ENCODE results near the gene POLR1E. TPM values are rescaled to one million over a fixed set of nuclear protein-coding genes. Genes with fewer than 3 reads are reported as not detected.

Gene POLR1E
- total and polyA plus RNA-seq, 2 of the 8 experiments (the other 6 are each of a cell fraction or from before 2014, with no cell fraction given) = 16.0 to 40.0 TPM

DNA sequence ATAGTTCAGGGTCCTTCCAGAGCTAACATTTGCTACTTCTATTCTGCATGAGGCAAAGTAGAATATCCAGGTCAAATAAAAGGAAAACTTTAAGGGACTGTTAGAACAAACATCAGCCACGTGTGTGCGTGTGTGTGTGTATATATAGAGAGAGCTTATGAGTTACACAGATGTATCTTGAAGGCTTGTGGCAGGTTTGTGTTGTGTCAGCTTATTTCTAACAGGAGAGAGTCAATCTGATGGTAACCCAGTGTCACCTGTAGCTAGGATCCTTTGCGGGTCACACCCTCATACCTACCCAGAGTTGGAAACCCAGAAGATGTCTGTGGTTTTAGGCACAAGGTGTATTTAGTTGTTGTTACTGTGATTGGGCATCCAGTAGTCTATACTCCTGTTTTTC is 12.7 kb downstream of the POLR1E start:
- no peak overlapping the region for H3K4ac ChIP-seq (replicated peaks; ENCODE audit: insufficient read length, low read depth, low read length)
- no peak overlapping the region for H3K9ac ChIP-seq (replicated peaks in 1 of 4; ENCODE audit: extremely low read depth in 1 of 4, low read depth in 3 of 4, low read length in 3 of 4)
- H4K5ac ChIP-seq (ENCODE audit: insufficient read length, low read depth, low read length) = no peak overlapping the region
- H3K4me1 ChIP-seq (replicated peaks in 1 of 4; ENCODE audit: control insufficient read depth in 3 of 4, insufficient read depth in 4 of 4, low read length in 3 of 4) = no peaks in the 10 kb centered on the region
- no peaks in the 10 kb centered on the region for H3K23me2 ChIP-seq (ENCODE audit: low read depth, low read length)
- no peak overlapping the region for H4K91ac ChIP-seq (replicated peaks; ENCODE audit: insufficient read length, low read length)
- H3K36me3 ChIP-seq (ENCODE audit: control insufficient read depth in 2 of 4, insufficient read depth in 4 of 4, low read length in 3 of 4) = peaks cover 33 to 85% (median 68%) of the 10 kb centered on the region in 4 experiments
- no peak overlapping the region for H2BK20ac ChIP-seq (ENCODE audit: low read length)
- H2BK12ac ChIP-seq (ENCODE audit: low read depth, low read length) = no peak overlapping the region
- no peaks in the 10 kb centered on the region; the same call in 1 of the 2 replicates for H3K79me1 ChIP-seq (ENCODE audit: low read depth, low read length)
- H3K4me3 ChIP-seq (ENCODE audit: extremely low read depth in 1 of 4, insufficient read depth in 2 of 4, low read depth in 3 of 4, low read length in 4 of 4) = no peak overlapping the region
- H3K79me2 ChIP-seq (ENCODE audit: control insufficient read depth in 1 of 2, insufficient read depth in 2 of 2, low read length in 2 of 2) = no peaks in the 10 kb centered on the region
- no peak overlapping the region for H2AK5ac ChIP-seq (ENCODE audit: low read depth, low read length)
- H3K56ac ChIP-seq (replicated peaks; ENCODE audit: insufficient read length, low read depth, low read length) = no peak overlapping the region
- H2BK15ac ChIP-seq (ENCODE audit: low read length) = no peak overlapping the region
- POLR2A ChIA-PET (ENCODE audit: partially characterized antibody) = interaction anchor here (0.8 to 1.7 kb wide), 5 partner anchors 10 to 59 kb away, joined by 3 to 8 read pairs (median 6); partner anchors contain the start of gene POLR1E
- no peak overlapping the region for H4K8ac ChIP-seq (ENCODE audit: extremely low read depth, insufficient read depth, low read length)
- WGBS, 2 experiments (ENCODE audit: extremely low coverage in 1 of 2, insufficient coverage in 1 of 2, insufficient read length in 1 of 2, insufficient replicate concordance in 2 of 2, low coverage in 1 of 2, low lambda C conversion rate in 2 of 2, missing lambda C conversion rate in 1 of 2) = 68% methylated on average over 3 of the region's 3 CpGs; no CpG with 5 or more reads in 1 of the 2 experiments
- CTCF ChIA-PET (ENCODE audit: partially characterized antibody) = interaction anchor here (1.3 to 2.3 kb wide), 3 partner anchors 10 to 19 kb away, joined by 4 to 13 read pairs (median 5); no protein-coding TSS in a partner anchor
- no peak overlapping the region for H3K18ac ChIP-seq (ENCODE audit: extremely low read depth, low read length)
- H3K9me3 ChIP-seq (ENCODE audit: insufficient read depth in 2 of 2, low read depth in 1 of 2, low read length in 1 of 2) = no peaks in the 10 kb centered on the region
- no peak overlapping the region for H3K4me2 ChIP-seq (ENCODE audit: insufficient read depth in 1 of 2, low read depth in 2 of 2, low read length in 2 of 2)
- H2BK5ac ChIP-seq (ENCODE audit: low read depth, low read length) = no peak overlapping the region
- DNase-seq (ENCODE audit: low read depth in 1 of 2, low spot score in 2 of 2) (no peak), FAIRE-seq (no peak)
- H3K14ac ChIP-seq (ENCODE audit: insufficient read length) = no peak overlapping the region
- H2BK120ac ChIP-seq (replicated peaks; ENCODE audit: low read depth, low read length) = no peak overlapping the region
- no peaks in the 10 kb centered on the region for H3K27me3 ChIP-seq (replicated peaks in 1 of 4; ENCODE audit: control insufficient read depth in 3 of 4, extremely low read depth in 1 of 4, insufficient read depth in 3 of 4, low read length in 3 of 4)
- peaks cover 6% of the 10 kb centered on the region in 2 experiments for H4K20me1 ChIP-seq (replicated peaks in 1 of 2; ENCODE audit: control insufficient read depth in 1 of 2, insufficient read depth in 2 of 2, low read length in 2 of 2)
- H2AFZ ChIP-seq (ENCODE audit: low read length) = no peak overlapping the region
- H3K27ac ChIP-seq (ENCODE audit: low read depth, low read length) = no peak overlapping the region
- no peak overlapping the region for H3K23ac ChIP-seq (ENCODE audit: insufficient read length)
- TF ChIP-seq HDAC6 (IDR thresholded peaks at IDR 0.05; ENCODE audit: low read depth, low read length) = no peak
- TF ChIP-seq CBX8 (IDR thresholded peaks at IDR 0.05; ENCODE audit: borderline replicate concordance, low read depth, low read length) = no peak
- TF ChIP-seq RFX5 (IDR thresholded peaks at IDR 0.05; ENCODE audit: borderline replicate concordance, low read depth, low read length) = no peak
- no peak for TF ChIP-seq HDAC2 (IDR thresholded peaks at IDR 0.05; ENCODE audit: borderline replicate concordance in 1 of 2, low read depth in 2 of 2, low read length in 2 of 2)
- TF ChIP-seq NANOG (IDR thresholded peaks at IDR 0.05; ENCODE audit: insufficient read depth, low read depth, low read length, poor library complexity, severe bottlenecking) = no peak
- no peak for TF ChIP-seq PHF8 (conservative IDR thresholded peaks at IDR 0.05; ENCODE audit: low read depth, low read length)
- no peak for TF ChIP-seq POLR2A (IDR thresholded peaks at IDR 0.05; ENCODE audit: control extremely low read depth in 1 of 2, low read depth in 2 of 2, low read length in 2 of 2)
- no peak for TF ChIP-seq GTF2F1 (IDR thresholded peaks at IDR 0.05; ENCODE audit: borderline replicate concordance, low read depth, low read length)
- no peak for TF ChIP-seq TCF12 (IDR thresholded peaks at IDR 0.05; ENCODE audit: low read depth, low read length)
- no peak for TF ChIP-seq POLR2AphosphoS5 (IDR thresholded peaks at IDR 0.05; ENCODE audit: low read depth, low read length)
- no peak for TF ChIP-seq CHD1 (IDR thresholded peaks at IDR 0.05; ENCODE audit: low read depth, low read length)
- TF ChIP-seq JUND (IDR thresholded peaks at IDR 0.05; ENCODE audit: low read length) = no peak
- no peak for TF ChIP-seq SP4 (IDR thresholded peaks at IDR 0.05; ENCODE audit: low read length)
- TF ChIP-seq, protein P1, sequence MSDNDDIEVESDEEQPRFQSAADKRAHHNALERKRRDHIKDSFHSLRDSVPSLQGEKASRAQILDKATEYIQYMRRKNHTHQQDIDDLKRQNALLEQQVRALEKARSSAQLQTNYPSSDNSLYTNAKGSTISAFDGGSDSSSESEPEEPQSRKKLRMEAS (IDR thresholded peaks at IDR 0.05) = no peak
- TF ChIP-seq CBX5 (IDR thresholded peaks at IDR 0.05; ENCODE audit: low read depth, low read length) = no peak

Data from H1 (cell line).